Measurements from ENCODE around the gene SIPA1. TPM values are rescaled to one million over a fixed set of nuclear protein-coding genes. Genes with fewer than 3 reads are reported as not detected.

SIPA1 gene
- total and polyA plus RNA-seq, 2 of the 8 experiments (the other 6 are each of a cell fraction or from before 2014, with no cell fraction given), result 35.3 to 72.2 TPM

Small RNAs within 50 kb of the gene (microRNA-seq; reads per million reads assigned to microRNA genes)
- gene MIR4489 (ENCODE audit: borderline microRNAs expressed in 2 of 2, borderline number of aligned reads in 2 of 2, borderline replicate concordance in 1 of 2), result 0 reads per million in 2 experiments
- gene MIR4690 (ENCODE audit: borderline microRNAs expressed in 2 of 2, borderline number of aligned reads in 2 of 2, borderline replicate concordance in 1 of 2), result 0 to 0.20 reads per million in 2 experiments

Small RNAs within 50 kb of the gene (small RNA-seq; reads per million reads assigned to genes)
- not detected for gene MIR4489 (ENCODE audit: insufficient read depth)
- 1.9 reads per million, percentile 12 among the genes with 10 or more reads in this experiment for gene MIR4690 (ENCODE audit: insufficient read depth)
- gene RN7SL309P (ENCODE audit: insufficient read depth), result not detected

Other genes with a start within 250 kb of the SIPA1 start
- gene NEAT1, start 215.3 kb upstream of the SIPA1 start, total RNA-seq (2021; fragmentation: NEBNext Ultra II Directional; extraction: Animal tissue kit (Norgen Biotek cat#: 25700)), result 10.4 and 10.7 TPM in 2 replicates
- 1.6 and 2.4 TPM in 2 replicates for gene NEAT1, start 215.3 kb upstream of the SIPA1 start, polyA plus RNA-seq (2011; rRNA removed)
- 911 and 984 TPM in 2 replicates for gene MALAT1, start 139.1 kb upstream of the SIPA1 start, total RNA-seq (2021; fragmentation: NEBNext Ultra II Directional; extraction: Animal tissue kit (Norgen Biotek cat#: 25700))
- 115 and 138 TPM in 2 replicates for gene MALAT1, start 139.1 kb upstream of the SIPA1 start, polyA plus RNA-seq (2011; rRNA removed)
- gene SCYL1, start 113.0 kb upstream of the SIPA1 start, total RNA-seq (2021; fragmentation: NEBNext Ultra II Directional; extraction: Animal tissue kit (Norgen Biotek cat#: 25700)), result 59.4 and 59.8 TPM in 2 replicates
- 77.7 and 111 TPM in 2 replicates for gene SCYL1, start 113.0 kb upstream of the SIPA1 start, polyA plus RNA-seq (2011; rRNA removed)
- gene LTBP3, start 79.7 kb upstream of the SIPA1 start, total RNA-seq (2021; fragmentation: NEBNext Ultra II Directional; extraction: Animal tissue kit (Norgen Biotek cat#: 25700)), result 12.8 and 15.3 TPM in 2 replicates
- 17.8 and 25.2 TPM in 2 replicates for gene LTBP3, start 79.7 kb upstream of the SIPA1 start, polyA plus RNA-seq (2011; rRNA removed)
- 53.4 and 56.1 TPM in 2 replicates for gene ZNRD2, start 67.6 kb upstream of the SIPA1 start, total RNA-seq (2021; fragmentation: NEBNext Ultra II Directional; extraction: Animal tissue kit (Norgen Biotek cat#: 25700))
- 125 and 148 TPM in 2 replicates for gene ZNRD2, start 67.6 kb upstream of the SIPA1 start, polyA plus RNA-seq (2011; rRNA removed)
- gene FAM89B, start 65.6 kb upstream of the SIPA1 start, total RNA-seq (2021; fragmentation: NEBNext Ultra II Directional; extraction: Animal tissue kit (Norgen Biotek cat#: 25700)), result 15.8 and 17.6 TPM in 2 replicates
- gene FAM89B, start 65.6 kb upstream of the SIPA1 start, polyA plus RNA-seq (2011; rRNA removed), result 32.4 and 39.2 TPM in 2 replicates
- gene EHBP1L1, start 62.0 kb upstream of the SIPA1 start, total RNA-seq (2021; fragmentation: NEBNext Ultra II Directional; extraction: Animal tissue kit (Norgen Biotek cat#: 25700)), result 6.6 and 7.9 TPM in 2 replicates
- gene EHBP1L1, start 62.0 kb upstream of the SIPA1 start, polyA plus RNA-seq (2011; rRNA removed), result 4.3 and 6.2 TPM in 2 replicates
- 0.42 and 1.0 TPM in 2 replicates for gene KCNK7, start 42.3 kb upstream of the SIPA1 start, total RNA-seq (2021; fragmentation: NEBNext Ultra II Directional; extraction: Animal tissue kit (Norgen Biotek cat#: 25700))
- gene KCNK7, start 42.3 kb upstream of the SIPA1 start, polyA plus RNA-seq (2011; rRNA removed), result 0.74 and 1.4 TPM in 2 replicates
- 44.6 and 48.4 TPM in 2 replicates for gene MAP3K11, start 23.9 kb upstream of the SIPA1 start, total RNA-seq (2021; fragmentation: NEBNext Ultra II Directional; extraction: Animal tissue kit (Norgen Biotek cat#: 25700))
- gene MAP3K11, start 23.9 kb upstream of the SIPA1 start, polyA plus RNA-seq (2011; rRNA removed), result 30.3 and 45.8 TPM in 2 replicates
- gene PCNX3, start 22.3 kb upstream of the SIPA1 start, total RNA-seq (2021; fragmentation: NEBNext Ultra II Directional; extraction: Animal tissue kit (Norgen Biotek cat#: 25700)), result 38.8 and 39.4 TPM in 2 replicates
- 27.2 and 45.1 TPM in 2 replicates for gene PCNX3, start 22.3 kb upstream of the SIPA1 start, polyA plus RNA-seq (2011; rRNA removed)
- 25.5 and 27.5 TPM in 2 replicates for gene RELA, start 24.8 kb downstream of the SIPA1 start, total RNA-seq (2021; fragmentation: NEBNext Ultra II Directional; extraction: Animal tissue kit (Norgen Biotek cat#: 25700))
- gene RELA, start 24.8 kb downstream of the SIPA1 start, polyA plus RNA-seq (2011; rRNA removed), result 21.9 and 28.8 TPM in 2 replicates
- gene KAT5, start 74.2 kb downstream of the SIPA1 start, total RNA-seq (2021; fragmentation: NEBNext Ultra II Directional; extraction: Animal tissue kit (Norgen Biotek cat#: 25700)), result 36.4 and 37.4 TPM in 2 replicates
- 26.7 and 35.0 TPM in 2 replicates for gene KAT5, start 74.2 kb downstream of the SIPA1 start, polyA plus RNA-seq (2011; rRNA removed)
- 37.9 and 40.2 TPM in 2 replicates for gene RNASEH2C, start 82.7 kb downstream of the SIPA1 start, total RNA-seq (2021; fragmentation: NEBNext Ultra II Directional; extraction: Animal tissue kit (Norgen Biotek cat#: 25700))
- gene RNASEH2C, start 82.7 kb downstream of the SIPA1 start, polyA plus RNA-seq (2011; rRNA removed), result 60.3 and 74.8 TPM in 2 replicates
- 9.9 and 10.0 TPM in 2 replicates for gene AP5B1, start 142.9 kb downstream of the SIPA1 start, total RNA-seq (2021; fragmentation: NEBNext Ultra II Directional; extraction: Animal tissue kit (Norgen Biotek cat#: 25700))
- gene AP5B1, start 142.9 kb downstream of the SIPA1 start, polyA plus RNA-seq (2011; rRNA removed), result 7.6 and 10.3 TPM in 2 replicates
- 3.3 and 3.4 TPM in 2 replicates for gene OVOL1, start 149.0 kb downstream of the SIPA1 start, total RNA-seq (2021; fragmentation: NEBNext Ultra II Directional; extraction: Animal tissue kit (Norgen Biotek cat#: 25700))
- 2.6 and 3.3 TPM in 2 replicates for gene OVOL1, start 149.0 kb downstream of the SIPA1 start, polyA plus RNA-seq (2011; rRNA removed)
- 1.1 and 2.2 TPM in 2 replicates for gene SNX32, start 195.9 kb downstream of the SIPA1 start, total RNA-seq (2021; fragmentation: NEBNext Ultra II Directional; extraction: Animal tissue kit (Norgen Biotek cat#: 25700))
- gene SNX32, start 195.9 kb downstream of the SIPA1 start, polyA plus RNA-seq (2011; rRNA removed), result 0.76 and 1.4 TPM in 2 replicates
- gene CFL1, start 220.1 kb downstream of the SIPA1 start, total RNA-seq (2021; fragmentation: NEBNext Ultra II Directional; extraction: Animal tissue kit (Norgen Biotek cat#: 25700)), result 1,252 and 1,270 TPM in 2 replicates
- gene CFL1, start 220.1 kb downstream of the SIPA1 start, polyA plus RNA-seq (2011; rRNA removed), result 1,365 and 1,809 TPM in 2 replicates
- 30.2 and 36.0 TPM in 2 replicates for gene MUS81, start 222.3 kb downstream of the SIPA1 start, total RNA-seq (2021; fragmentation: NEBNext Ultra II Directional; extraction: Animal tissue kit (Norgen Biotek cat#: 25700))
- gene MUS81, start 222.3 kb downstream of the SIPA1 start, polyA plus RNA-seq (2011; rRNA removed), result 31.5 and 44.1 TPM in 2 replicates
- gene EFEMP2, start 234.7 kb downstream of the SIPA1 start, total RNA-seq (2021; fragmentation: NEBNext Ultra II Directional; extraction: Animal tissue kit (Norgen Biotek cat#: 25700)), result 8.8 and 9.7 TPM in 2 replicates
- 17.2 and 24.2 TPM in 2 replicates for gene EFEMP2, start 234.7 kb downstream of the SIPA1 start, polyA plus RNA-seq (2011; rRNA removed)
- not detected in 2 replicates for gene CTSW, start 241.7 kb downstream of the SIPA1 start, total RNA-seq (2021; fragmentation: NEBNext Ultra II Directional; extraction: Animal tissue kit (Norgen Biotek cat#: 25700))
- gene CTSW, start 241.7 kb downstream of the SIPA1 start, polyA plus RNA-seq (2011; rRNA removed), result not detected in 2 replicates

All from H1 (cell line).